Upper lobe of left lung (tissue), 6 donors: ENCODE measurements around the gene ZFP91. TPM values are rescaled to one million over a fixed set of nuclear protein-coding genes. Genes with fewer than 3 reads are reported as not detected.

ENCODE experiments used
- ATAC-seq, 2 donors: fragments of 200-7000 bp; cut with Tn5 transposase; one replicate each; pipeline ENCODE4 v1.9.1; 2022; ENCODE audit warnings: mild to moderate bottlenecking in 2 of 2, moderate library complexity in 2 of 2; ENCODE audit not compliant: low FRiP score in 2 of 2
- DNase-seq, 2 donors: peaks; one replicate each; pipeline ENCODE4 v3.0.0-alpha.2; 2019 to 2020
- H3K27ac ChIP-seq, 4 donors: fragments of 200-600 bp; sonication (generic); one replicate each; pipeline ENCODE4 v1.5.1; 2016 to 2019
- H3K27me3 ChIP-seq, 4 donors: fragments of 200-600 bp; sonication (generic); one replicate each; pipeline ENCODE4 v1.5.1; 2017 to 2019
- H3K36me3 ChIP-seq, 4 donors: fragments of 200-600 bp; sonication (generic); one replicate each; pipeline ENCODE4 v1.5.1; 2016 to 2019
- H3K4me1 ChIP-seq, 4 donors: fragments of 200-600 bp; sonication (generic); one replicate each; pipeline ENCODE4 v1.5.1; 2018 to 2019
- H3K4me3 ChIP-seq, 4 donors: fragments of 200-600 bp; sonication (generic); one replicate each; pipeline ENCODE4 v1.5.1; 2017 to 2019; ENCODE audit warnings: mild to moderate bottlenecking in 2 of 4, moderate library complexity in 1 of 4
- H3K9me3 ChIP-seq, 4 donors: fragments of 200-600 bp; sonication (generic); one replicate each; pipeline ENCODE4 v1.5.1; 2018 to 2019
- EP300 ChIP-seq, 4 donors: sonication (generic); formaldehyde crosslinking; IDR thresholded peaks; one replicate each; pipeline ENCODE4 v1.5.1; 2017; ENCODE audit warnings: antibody characterized with exemption in 4 of 4, control low read depth in 2 of 4
- POLR2A ChIP-seq, 4 donors: fragments of 450-650 bp; IDR thresholded peaks; one replicate each; pipeline ENCODE4 v1.5.1; 2016 to 2017; ENCODE audit warnings: antibody characterized with exemption in 4 of 4, mild to moderate bottlenecking in 2 of 4
- POLR2AphosphoS5 ChIP-seq, 2 donors: sonication (generic); formaldehyde crosslinking; IDR thresholded peaks; one replicate each; pipeline ENCODE4 v1.5.1; 2017; ENCODE audit warnings: antibody characterized with exemption in 2 of 2
- WGBS, 2 donors: methylation state at CpG; one replicate each; pipeline ENCODE4 v1.1.5; 2017 to 2018; 5-methylcytosine and 5-hydroxymethylcytosine counted together
- total RNA-seq, 6 donors: library from RNA; depleted of rRNA in 4 of 6; stranded (reverse); fragments of >200 nt in 4 of 6; gene quantifications; one replicate each; pipeline versions ENCODE4 v1.1.0 to v1.2.1, GENCODE V29; 2016 to 2021
- TF ChIP-seq, protein P1 (sequence below), 6 experiments: fragments of 450-650 bp in 4 of 6; fragments of 200-600 bp in 2 of 6; sonication (generic) in 2 of 6; IDR thresholded peaks; one replicate each; pipeline ENCODE4 v1.5.1; 2016 to 2019; ENCODE audit warnings: antibody characterized with exemption in 6 of 6
- donor health status: DM: no; HTN: no; CAD: no; lungs with moderate emphysema.
- donor health status: DM: no; HTN: yes; CAD: no; lungs with severe emphysema.

Gene ZFP91
- total RNA-seq, 6 donors from 2014 or later: 21.0 to 53.2 (median 40.9) TPM

DNA sequence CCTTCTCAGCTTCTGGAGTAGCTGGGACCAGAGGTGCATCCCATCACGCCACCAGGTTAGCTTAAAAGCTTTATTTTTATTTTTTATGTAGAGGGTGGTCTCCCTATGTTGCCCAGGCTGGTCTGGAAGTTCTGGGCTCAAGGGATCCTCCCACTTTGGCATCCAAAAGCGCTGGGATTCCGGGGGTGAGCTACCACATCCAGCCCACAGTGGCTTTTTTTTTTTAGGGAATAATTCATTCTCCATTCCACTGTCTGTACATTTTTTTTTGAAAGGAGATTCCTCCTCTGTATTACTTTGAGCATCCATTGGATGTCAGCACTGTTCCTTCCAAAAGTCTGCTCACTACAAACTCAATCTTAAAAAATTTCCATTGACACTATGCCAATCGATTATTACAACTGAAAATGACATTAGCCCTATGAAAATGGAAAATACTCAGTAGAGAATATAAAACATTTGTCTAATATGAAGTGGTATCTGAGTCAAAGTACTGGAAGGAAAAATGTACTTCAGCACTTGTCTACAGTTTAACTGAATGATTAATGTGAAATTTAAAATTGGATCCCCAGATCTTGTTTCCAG lies 1.9 kb upstream of the ZFP91 start:
- Histone ChIP-seq H3K27ac (peak overlapping the region; percentile 95 to 100 (median 99)), H3K4me1 (peaks cover 54 to 60% (median 55%) of the 10 kb centered on the region in 4 donors), H3K4me3 (peak overlapping the region; percentile 61 to 93 (median 75)), H3K36me3 (no peaks in the 10 kb centered on the region), H3K9me3 (no peaks in the 10 kb centered on the region), H3K27me3 (no peaks in the 10 kb centered on the region)
- no peak for TF ChIP-seq POLR2AphosphoS5 (IDR thresholded peaks at IDR 0.05)
- TF ChIP-seq, protein P1, sequence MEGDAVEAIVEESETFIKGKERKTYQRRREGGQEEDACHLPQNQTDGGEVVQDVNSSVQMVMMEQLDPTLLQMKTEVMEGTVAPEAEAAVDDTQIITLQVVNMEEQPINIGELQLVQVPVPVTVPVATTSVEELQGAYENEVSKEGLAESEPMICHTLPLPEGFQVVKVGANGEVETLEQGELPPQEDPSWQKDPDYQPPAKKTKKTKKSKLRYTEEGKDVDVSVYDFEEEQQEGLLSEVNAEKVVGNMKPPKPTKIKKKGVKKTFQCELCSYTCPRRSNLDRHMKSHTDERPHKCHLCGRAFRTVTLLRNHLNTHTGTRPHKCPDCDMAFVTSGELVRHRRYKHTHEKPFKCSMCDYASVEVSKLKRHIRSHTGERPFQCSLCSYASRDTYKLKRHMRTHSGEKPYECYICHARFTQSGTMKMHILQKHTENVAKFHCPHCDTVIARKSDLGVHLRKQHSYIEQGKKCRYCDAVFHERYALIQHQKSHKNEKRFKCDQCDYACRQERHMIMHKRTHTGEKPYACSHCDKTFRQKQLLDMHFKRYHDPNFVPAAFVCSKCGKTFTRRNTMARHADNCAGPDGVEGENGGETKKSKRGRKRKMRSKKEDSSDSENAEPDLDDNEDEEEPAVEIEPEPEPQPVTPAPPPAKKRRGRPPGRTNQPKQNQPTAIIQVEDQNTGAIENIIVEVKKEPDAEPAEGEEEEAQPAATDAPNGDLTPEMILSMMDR (IDR thresholded peaks at IDR 0.05): peak in 3 of 6 experiments; percentile 23 to 35 (median 27)
- no peak for ATAC-seq
- 24 to 39% methylated on average over 4 of the region's 4 CpGs for WGBS, 2 donors
- no peak for DNase-seq

DNA sequence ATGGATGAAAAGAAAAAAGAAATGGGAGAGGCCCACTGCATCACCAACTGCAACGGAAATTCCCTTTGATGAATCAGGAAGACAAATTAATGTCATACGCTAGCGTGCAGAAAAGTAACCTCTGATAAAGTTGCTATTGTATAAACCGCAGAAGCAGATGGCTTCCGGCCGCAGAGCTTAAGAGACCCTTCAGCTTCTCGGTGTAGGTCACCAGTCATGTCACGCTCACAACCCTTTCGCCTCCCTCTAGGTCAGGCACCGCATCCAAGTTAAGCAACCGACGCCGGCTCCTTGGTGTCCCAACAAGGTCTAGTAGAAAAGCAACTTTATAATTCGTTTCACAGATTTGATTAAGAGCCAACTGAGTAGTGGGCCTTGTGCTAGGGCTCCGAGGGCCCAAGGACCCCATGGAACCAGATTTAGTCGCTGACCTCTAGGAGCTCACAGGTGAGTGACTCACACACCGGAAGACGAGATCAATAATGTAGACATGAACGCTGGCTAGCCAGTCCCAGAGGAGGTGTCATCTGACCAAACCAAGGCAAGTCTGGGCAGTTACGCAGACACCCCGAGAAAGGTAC lies 1.2 kb upstream of the ZFP91 start:
- peak overlapping the region; percentile 61 to 93 (median 75) for H3K4me3 ChIP-seq
- no peaks in the 10 kb centered on the region for H3K36me3 ChIP-seq
- WGBS, 2 donors: 0% methylated on average over 16 to 21 of the region's 21 CpGs
- no peaks in the 10 kb centered on the region for H3K9me3 ChIP-seq
- ATAC-seq (no peak), DNase-seq (peak in 1 of 2 donors; percentile 68)
- TF ChIP-seq, protein P1 (IDR thresholded peaks at IDR 0.05): peak in 1 of 6 experiments; percentile 9
- peak in 3 of 4 donors; percentile 70 to 85 (median 81) for TF ChIP-seq POLR2A (IDR thresholded peaks at IDR 0.05)
- peak in 1 of 4 donors; percentile 39 for TF ChIP-seq EP300 (IDR thresholded peaks at IDR 0.05)
- peak; percentile 81 to 85 for TF ChIP-seq POLR2AphosphoS5 (IDR thresholded peaks at IDR 0.05)
- H3K27me3 ChIP-seq: no peaks in the 10 kb centered on the region
- H3K4me1 ChIP-seq: peaks cover 54 to 65% (median 59%) of the 10 kb centered on the region in 4 donors
- H3K27ac ChIP-seq: peak overlapping the region; percentile 95 to 100 (median 99)

DNA sequence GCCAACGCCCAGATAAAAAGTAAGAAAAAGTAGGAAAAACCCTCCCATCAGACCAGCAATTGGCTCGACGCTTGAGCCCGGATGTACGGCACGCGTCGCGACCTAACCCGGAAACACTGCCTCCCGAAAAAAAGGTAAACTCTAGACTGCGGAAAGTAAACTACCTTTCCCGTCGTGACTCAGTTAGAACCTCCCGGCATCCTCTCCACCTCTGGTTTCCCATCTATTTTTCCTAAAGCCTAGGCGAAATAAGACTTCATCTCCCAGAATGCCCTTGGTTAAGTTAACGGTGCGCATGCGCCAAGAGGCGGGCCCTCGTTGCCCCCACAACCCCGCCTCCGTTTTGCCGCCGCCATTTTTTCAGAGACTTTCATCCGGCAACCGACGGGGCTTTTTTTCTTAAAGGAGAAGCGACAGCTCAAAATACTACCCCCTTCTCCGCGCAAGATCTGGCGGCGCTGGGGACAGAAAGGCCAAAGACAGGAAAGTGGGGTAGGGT lies 678 bp upstream of the ZFP91 start:
- 0 to 1% methylated on average over 33 of the region's 33 CpGs for WGBS, 2 donors
- Histone ChIP-seq H3K27ac (peak overlapping the region; percentile 95 to 100 (median 99)), H3K9me3 (no peaks in the 10 kb centered on the region), H3K4me1 (peaks cover 50 to 65% (median 59%) of the 10 kb centered on the region in 4 donors), H3K27me3 (no peaks in the 10 kb centered on the region), H3K4me3 (peak overlapping the region; percentile 61 to 93 (median 80)), H3K36me3 (no peaks in the 10 kb centered on the region)
- ATAC-seq: peak; percentile 77 to 94
- peak; percentile 93 to 94 for DNase-seq
- TF ChIP-seq EP300 (IDR thresholded peaks at IDR 0.05): peak in 1 of 4 donors; percentile 1
- no peak for TF ChIP-seq POLR2A (IDR thresholded peaks at IDR 0.05)
- TF ChIP-seq, protein P1 (IDR thresholded peaks at IDR 0.05): no peak

DNA sequence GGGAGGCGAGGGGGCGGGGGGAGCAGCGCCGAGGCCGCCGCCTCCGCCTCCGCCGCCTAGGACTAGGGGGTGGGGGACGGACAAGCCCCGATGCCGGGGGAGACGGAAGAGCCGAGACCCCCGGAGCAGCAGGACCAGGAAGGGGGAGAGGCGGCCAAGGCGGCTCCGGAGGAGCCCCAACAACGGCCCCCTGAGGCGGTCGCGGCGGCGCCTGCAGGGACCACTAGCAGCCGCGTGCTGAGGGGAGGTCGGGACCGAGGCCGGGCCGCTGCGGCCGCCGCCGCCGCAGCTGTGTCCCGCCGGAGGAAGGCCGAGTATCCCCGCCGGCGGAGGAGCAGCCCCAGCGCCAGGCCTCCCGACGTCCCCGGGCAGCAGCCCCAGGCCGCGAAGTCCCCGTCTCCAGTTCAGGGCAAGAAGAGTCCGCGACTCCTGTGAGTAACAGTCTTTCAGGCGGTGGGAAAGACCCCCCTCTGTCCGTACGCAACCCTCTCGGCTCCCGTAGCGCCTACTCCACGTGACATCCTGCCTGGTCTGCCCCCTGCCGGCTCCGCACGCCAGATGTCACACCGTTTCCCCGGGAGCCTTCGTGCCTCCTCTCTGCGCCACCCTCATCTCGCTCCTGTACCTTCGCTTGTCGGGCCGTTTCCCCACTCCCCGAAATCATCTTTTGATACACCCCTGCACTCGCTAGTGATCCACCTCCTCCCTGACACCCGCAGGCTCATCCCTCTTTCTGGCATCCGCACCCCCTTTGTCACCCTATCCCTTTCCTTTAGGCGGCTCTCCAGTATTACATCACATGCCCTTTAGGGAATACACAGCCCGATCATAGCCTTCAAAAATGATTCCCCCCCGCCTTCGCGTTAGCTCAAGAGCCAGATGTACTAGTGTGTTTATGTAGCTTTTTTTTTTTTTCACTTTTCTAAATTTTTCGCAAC lies 598 bp downstream of the ZFP91 start:
- peak overlapping the region; percentile 95 to 100 (median 99) for H3K27ac ChIP-seq
- 0% methylated on average over 24 to 73 of the region's 78 CpGs for WGBS, 2 donors
- H3K36me3 ChIP-seq: no peaks in the 10 kb centered on the region
- peaks cover 44 to 61% (median 53%) of the 10 kb centered on the region in 4 donors for H3K4me1 ChIP-seq
- peak overlapping the region; percentile 61 to 98 (median 90) for H3K4me3 ChIP-seq
- peak; percentile 84 to 85 for ATAC-seq
- TF ChIP-seq POLR2AphosphoS5 (IDR thresholded peaks at IDR 0.05): peak; percentile 95 to 98
- TF ChIP-seq POLR2A (IDR thresholded peaks at IDR 0.05): peak in 3 of 4 donors; percentile 58 to 74 (median 67)
- TF ChIP-seq, protein P1 (IDR thresholded peaks at IDR 0.05): peak; percentile 75 to 96 (median 94)
- TF ChIP-seq EP300 (IDR thresholded peaks at IDR 0.05): peak in 1 of 4 donors; percentile 76
- H3K9me3 ChIP-seq: no peaks in the 10 kb centered on the region
- no peaks in the 10 kb centered on the region for H3K27me3 ChIP-seq
- DNase-seq: peak; percentile 91 to 95
